HepG2 (cell line): ENCODE measurements around the gene SIK3. TPM values are rescaled to one million over a fixed set of nuclear protein-coding genes. Genes with fewer than 3 reads are reported as not detected.

ENCODE experiments used
- ATAC-seq: fragments of 200-7000 bp; cut with Tn5 transposase; 3 replicates; pipeline ENCODE4 v1.9.1; 2020; ENCODE audit warnings: mild to moderate bottlenecking, moderate library complexity
- BruUV-seq: library from RNA; stranded (reverse); fragments of 400-500 nt; replicated peaks from 2 replicates; lab custom pipeline; 2021; lab: Mats Ljungman, UMichigan
- CTCF ChIA-PET: fragments of 300-600 bp; formaldehyde crosslinking; extraction: SDS; loops from one replicate; lab custom pipeline; 2021; ENCODE audit warnings: low total read pairs, inconsistent platforms, low intra/inter-chr PET ratio; lab: Yijun Ruan, JAX
- POLR2A ChIA-PET: fragments of 350-600 bp; sonication (Branson Sonifier 250); formaldehyde crosslinking; loops from one replicate; lab custom pipeline; 2020; ENCODE audit warnings: antibody characterized with exemption, inconsistent platforms; lab: Yijun Ruan, JAX
- DNase-seq: peaks from one replicate; pipeline ENCODE4 v3.0.0-alpha.2; 2015; ENCODE audit warnings: low spot score
- FAIRE-seq: peaks from 3 replicates; lab custom pipeline; 2011; peaks lifted over from hg19 to GRCh38; lab: Jason Lieb, UNC
- H2AFZ ChIP-seq: one replicate; pipeline ENCODE4 v1.6.1; 2011; ENCODE audit warnings: low read length, inconsistent platforms
- H3K27ac ChIP-seq: fragments of 300-600 bp; 3 replicates; pipeline ENCODE4 v1.8.0; 2011; ENCODE audit warnings: mixed run types, mild to moderate bottlenecking, mixed read lengths, low read length, inconsistent platforms; ENCODE audit not compliant: insufficient read depth; ENCODE audit errors: extremely low read length
- H3K27me3 ChIP-seq, 2 experiments: fragments of 200-600 bp in 1 of 2; 2 replicates in 1 of 2; 3 replicates in 1 of 2; pipeline versions ENCODE4 v1.6.0 to v1.8.0; 2011; ENCODE audit warnings: low read length in 2 of 2, mild to moderate bottlenecking in 2 of 2, moderate library complexity in 2 of 2, inconsistent platforms in 1 of 2; ENCODE audit not compliant: insufficient read depth in 2 of 2, control insufficient read depth in 1 of 2
- H3K36me3 ChIP-seq, 2 experiments: fragments of 200-600 bp in 1 of 2; replicated peaks in 1 of 2; 2 replicates in 1 of 2; 3 replicates in 1 of 2; pipeline versions ENCODE4 v1.5.1 to v1.8.0; 2011; ENCODE audit warnings: low read length in 2 of 2, inconsistent platforms in 1 of 2; ENCODE audit not compliant: insufficient read depth in 2 of 2, control insufficient read depth in 1 of 2
- H3K4me1 ChIP-seq: 2 replicates; pipeline ENCODE4 v1.5.1; 2012; ENCODE audit warnings: low read length, inconsistent platforms; ENCODE audit not compliant: insufficient read depth
- H3K4me2 ChIP-seq: 2 replicates; pipeline ENCODE4 v1.6.0; 2011; ENCODE audit warnings: low read depth, low read length, inconsistent platforms
- H3K4me3 ChIP-seq, 3 experiments: fragments of 200-600 bp in 1 of 3; sonication (generic), shearing (Covaris generic) in 1 of 3; replicated peaks in 1 of 3; 2 replicates each; pipeline ENCODE4 v1.5.1; 2011 to 2016; ENCODE audit warnings: low read length in 3 of 3, inconsistent platforms in 2 of 3, low read depth in 2 of 3, mild to moderate bottlenecking in 2 of 3, control low read depth in 1 of 3, mixed read lengths in 1 of 3; ENCODE audit not compliant: insufficient read depth in 1 of 3
- H3K79me2 ChIP-seq: one replicate; pipeline ENCODE4 v1.6.1; 2011; ENCODE audit warnings: low read length, inconsistent platforms; ENCODE audit not compliant: insufficient read depth
- H3K9ac ChIP-seq: 2 replicates; pipeline ENCODE4 v1.6.0; 2011; ENCODE audit warnings: mild to moderate bottlenecking, low read depth, low read length, inconsistent platforms; ENCODE audit not compliant: insufficient read depth
- H3K9me3 ChIP-seq: 2 replicates; pipeline ENCODE4 v1.5.1; 2012; ENCODE audit warnings: mild to moderate bottlenecking, low read length
- H4K20me1 ChIP-seq: 2 replicates; pipeline ENCODE4 v1.6.0; 2011; ENCODE audit warnings: inconsistent platforms, mild to moderate bottlenecking, low read length, moderate library complexity; ENCODE audit not compliant: insufficient read depth
- BCL3 ChIP-seq: sonication (generic); formaldehyde crosslinking; IDR thresholded peaks from 2 replicates; pipeline ENCODE4 v1.5.1; 2020; ENCODE audit warnings: mild to moderate bottlenecking, missing genetic modification reagents, moderate library complexity
- MYNN ChIP-seq: sonication (generic); formaldehyde crosslinking; IDR thresholded peaks from 2 replicates; pipeline ENCODE4 v1.4.0; 2020; ENCODE audit warnings: mild to moderate bottlenecking, low read depth, missing genetic modification reagents
- NFKBIZ ChIP-seq: IDR thresholded peaks from 2 replicates; pipeline ENCODE4 v1.6.1; 2018; ENCODE audit warnings: missing genetic modification reagents, missing compliant biosample characterization
- PHF5A ChIP-seq: IDR thresholded peaks from one replicate; pipeline ENCODE4 v1.6.1; 2018; ENCODE audit warnings: low read depth, missing genetic modification reagents; ENCODE audit not compliant: unreplicated experiment
- POLR2G ChIP-seq: fragments of 200-400 bp; formaldehyde crosslinking; IDR thresholded peaks from 2 replicates; pipeline ENCODE4 v1.6.1; 2018; ENCODE audit warnings: mild to moderate bottlenecking, low read depth, low read length, moderate library complexity
- RARA ChIP-seq: IDR thresholded peaks from 2 replicates; pipeline ENCODE4 v1.6.1; 2016; ENCODE audit warnings: missing genetic modification reagents, missing compliant biosample characterization
- TBX3 ChIP-seq: fragments of 450-650 bp; IDR thresholded peaks from 2 replicates; pipeline ENCODE4 v1.6.1; 2017; ENCODE audit warnings: antibody characterized with exemption, mild to moderate bottlenecking, inconsistent platforms, borderline replicate concordance
- THYN1 ChIP-seq: sonication (generic); formaldehyde crosslinking; IDR thresholded peaks from 2 replicates; pipeline ENCODE4 v1.8.1; 2023; ENCODE audit warnings: low read depth, mild to moderate bottlenecking, moderate library complexity, missing genetic modification reagents, borderline replicate concordance
- TIGD3 ChIP-seq: sonication (generic); formaldehyde crosslinking; IDR thresholded peaks from 2 replicates; pipeline ENCODE4 v1.5.1; 2020; ENCODE audit warnings: mild to moderate bottlenecking, missing genetic modification reagents, borderline replicate concordance
- XBP1 ChIP-seq: sonication (generic); formaldehyde crosslinking; IDR thresholded peaks from 2 replicates; pipeline ENCODE4 v1.5.0; 2020; ENCODE audit warnings: missing genetic modification reagents
- YEATS2 ChIP-seq: sonication (generic); formaldehyde crosslinking; IDR thresholded peaks from 2 replicates; pipeline ENCODE4 v1.4.0; 2020; ENCODE audit warnings: missing genetic modification reagents, borderline replicate concordance
- ZBTB3 ChIP-seq: sonication (generic); formaldehyde crosslinking; IDR thresholded peaks from 2 replicates; pipeline ENCODE4 v1.4.0; 2020; ENCODE audit warnings: low read depth, mild to moderate bottlenecking, moderate library complexity, missing genetic modification reagents, borderline replicate concordance
- ZNF205 ChIP-seq: IDR thresholded peaks from 2 replicates; pipeline ENCODE4 v1.6.1; 2018; ENCODE audit warnings: missing biosample characterization, missing genetic modification reagents
- ZNF3 ChIP-seq: IDR thresholded peaks from 2 replicates; pipeline ENCODE4 v1.7.0; 2017; ENCODE audit warnings: inconsistent platforms
- ZNF510 ChIP-seq: sonication (generic); formaldehyde crosslinking; IDR thresholded peaks from 2 replicates; pipeline ENCODE4 v1.4.0; 2020; ENCODE audit warnings: low read depth, mild to moderate bottlenecking, missing genetic modification reagents
- ZNF639 ChIP-seq: conservative IDR thresholded peaks from 2 replicates; pipeline ENCODE4 v1.6.1; 2018; ENCODE audit warnings: missing genetic modification reagents
- ZNF777 ChIP-seq: sonication (generic); formaldehyde crosslinking; IDR thresholded peaks from 2 replicates; pipeline ENCODE4 v1.4.0; 2020; ENCODE audit warnings: missing genetic modification reagents
- ZNF841 ChIP-seq: sonication (generic); formaldehyde crosslinking; IDR thresholded peaks from 2 replicates; pipeline ENCODE4 v1.8.1; 2023; ENCODE audit warnings: missing genetic modification reagents, borderline replicate concordance
- WGBS: methylation state at CpG from one replicate; pipeline ENCODE4 v1.1.6; 2017; ENCODE audit warnings: low lambda C conversion rate; 5-methylcytosine and 5-hydroxymethylcytosine counted together
- in situ Hi-C: cut with HindIII; loops from 2 replicates; pipeline ENCODE4 v1.10.0; 2017; ENCODE audit warnings: low pct_unique_long_range_greater_than_20kb; ENCODE audit not compliant: extremely low pct_ligation_motif_present
- intact Hi-C: fragments of 100-400 bp; cut with micrococcal nuclease; formaldehyde crosslinking; loops from one replicate; pipeline ENCODE4 v1.10.0; 2022; ENCODE audit not compliant: unreplicated experiment
- polyA plus RNA-seq, 8 experiments: library from polyadenylated mRNA; depleted of rRNA in 3 of 8; stranded (reverse) in 7 of 8; unstranded in 1 of 8; fragments of >200 nt; fragmentation: Illumina TruSeq in 4 of 8; extraction: Trizol in 4 of 8; gene quantifications; 2 replicates each; pipeline versions ENCODE4 v1.2.1 to v1.2.3, GENCODE V29; 2011 to 2016; ENCODE audit warnings: low read depth in 4 of 8, missing spikeins in 1 of 8, mixed read lengths in 1 of 8; ENCODE audit not compliant: insufficient read depth in 1 of 8
- total RNA-seq, 5 experiments: library from RNA; depleted of rRNA; stranded (reverse); fragments of >200 nt; fragmentation: Illumina TruSeq; extraction: Trizol; gene quantifications; 2 replicates each; pipeline ENCODE4 v1.2.3, GENCODE V29; 2016; ENCODE audit warnings: low read depth in 1 of 5
- TF ChIP-seq, protein P1 (sequence below): sonication (generic); formaldehyde crosslinking; IDR thresholded peaks from 2 replicates; pipeline ENCODE4 v1.4.0; 2020; ENCODE audit warnings: missing genetic modification reagents

Gene SIK3
- total and polyA plus RNA-seq, 2 of the 13 experiments (the other 11 are each of a cell fraction or from before 2014, with no cell fraction given): 5.7 to 9.8 TPM

- no peak overlapping the region for H3K4me2 ChIP-seq
- H3K9ac ChIP-seq: no peak overlapping the region
- intact Hi-C loops (no loop called here), in situ Hi-C loops (no loop called here)
- no peaks in the 10 kb centered on the region for H3K27me3 ChIP-seq
- H3K9me3 ChIP-seq: no peaks in the 10 kb centered on the region
- WGBS: 98% methylated on average over 1 of the region's 1 CpG
- no peak overlapping the region for H3K27ac ChIP-seq
- CTCF ChIA-PET: no interaction called here
- H3K4me3 ChIP-seq: no peak overlapping the region
- H3K4me1 ChIP-seq: no peaks in the 10 kb centered on the region
- POLR2A ChIA-PET: no interaction called here
- peaks cover 0 to 3% of the 10 kb centered on the region in 2 experiments; a peak in 3 of 5 replicates for H3K36me3 ChIP-seq
- H4K20me1 ChIP-seq: no peaks in the 10 kb centered on the region
- no peak for ATAC-seq
- no TSS peak for BruUV-seq
- TF ChIP-seq PHF5A (CRISPR knock-in tag): no peak
- no peak for TF ChIP-seq ZNF639 (CRISPR knock-in tag)
- TF ChIP-seq THYN1: no peak
- TF ChIP-seq ZBTB3: no peak
- TF ChIP-seq ZNF841: no peak
- no peak for TF ChIP-seq TBX3
- no peak for TF ChIP-seq XBP1 (CRISPR knock-in tag)
- no peak for TF ChIP-seq ZNF510 (CRISPR knock-in tag)
- no peak for TF ChIP-seq ZNF205 (CRISPR knock-in tag)
- no peak for TF ChIP-seq ZNF777 (CRISPR knock-in tag)
- TF ChIP-seq, protein P1, sequence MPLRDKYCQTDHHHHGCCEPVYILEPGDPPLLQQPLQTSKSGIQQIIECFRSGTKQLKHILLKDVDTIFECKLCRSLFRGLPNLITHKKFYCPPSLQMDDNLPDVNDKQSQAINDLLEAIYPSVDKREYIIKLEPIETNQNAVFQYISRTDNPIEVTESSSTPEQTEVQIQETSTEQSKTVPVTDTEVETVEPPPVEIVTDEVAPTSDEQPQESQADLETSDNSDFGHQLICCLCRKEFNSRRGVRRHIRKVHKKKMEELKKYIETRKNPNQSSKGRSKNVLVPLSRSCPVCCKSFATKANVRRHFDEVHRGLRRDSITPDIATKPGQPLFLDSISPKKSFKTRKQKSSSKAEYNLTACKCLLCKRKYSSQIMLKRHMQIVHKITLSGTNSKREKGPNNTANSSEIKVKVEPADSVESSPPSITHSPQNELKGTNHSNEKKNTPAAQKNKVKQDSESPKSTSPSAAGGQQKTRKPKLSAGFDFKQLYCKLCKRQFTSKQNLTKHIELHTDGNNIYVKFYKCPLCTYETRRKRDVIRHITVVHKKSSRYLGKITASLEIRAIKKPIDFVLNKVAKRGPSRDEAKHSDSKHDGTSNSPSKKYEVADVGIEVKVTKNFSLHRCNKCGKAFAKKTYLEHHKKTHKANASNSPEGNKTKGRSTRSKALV (CRISPR knock-in tag): no peak
- no peak for TF ChIP-seq MYNN
- TF ChIP-seq BCL3 (CRISPR knock-in tag): no peak
- TF ChIP-seq ZNF3 (CRISPR knock-in tag): no peak
- no peak for TF ChIP-seq NFKBIZ (CRISPR knock-in tag)
- TF ChIP-seq YEATS2 (CRISPR knock-in tag): no peak
- no peak for TF ChIP-seq TIGD3 (CRISPR knock-in tag)
- TF ChIP-seq RARA (CRISPR knock-in tag): no peak
- TF ChIP-seq POLR2G: no peak
- no peak overlapping the region for H2AFZ ChIP-seq
- no peak for DNase-seq
- H3K79me2 ChIP-seq: no peaks in the 10 kb centered on the region
- FAIRE-seq: no peak
These were observed 195.1 kb downstream of the SIK3 start for GRCh38 chr11:116903090-116903489.
